HTR-8/SVneo (cell line): ENCODE data around the gene A3GALT2.
"Not testable (repeated sequence)": the region's sequence is repeated elsewhere in the genome, so short reads cannot be mapped to it uniquely, and the experiment has no call there.

Experiments used
- DNase-seq: peaks from one replicate; pipeline ENCODE4 v3.0.0; 2011; ENCODE audit warnings: low spot score, mixed read lengths; ENCODE audit not compliant: insufficient read length
- FAIRE-seq: peaks from 2 replicates; lab custom pipeline; 2011; peaks lifted over from hg19 to GRCh38; lab: Jason Lieb, UNC

The A3GALT2 gene

GRCh38 chr1:33297911-33298622 is 22.8 kb downstream of the A3GALT2 start:
- no peak for FAIRE-seq

GRCh38 chr1:33296824-33297223 is 24.1 kb downstream of the A3GALT2 start:
- FAIRE-seq: no peak
- no peak for DNase-seq

More at GRCh38 chr1:33297911-33298622, 22.8 kb downstream of the A3GALT2 start:
- DNase-seq: no peak

- FAIRE-seq (no peak), DNase-seq (no peak)
Observed at GRCh38 chr1:33296082-33296458, 24.8 kb downstream of the A3GALT2 start.

- DNase-seq (peak; percentile 83), FAIRE-seq (peak; percentile 88)
Observed at GRCh38 chr1:33295450-33296081, 25.3 kb downstream of the A3GALT2 start.

GRCh38 chr1:33295023-33295422 is 25.9 kb downstream of the A3GALT2 start:
- FAIRE-seq: no peak
- no peak for DNase-seq

GRCh38 chr1:33294071-33295010 is 26.6 kb downstream of the A3GALT2 start:
- FAIRE-seq (no peak), DNase-seq (no peak)

- no peak for DNase-seq
- no peak for FAIRE-seq
Observed at GRCh38 chr1:33292726-33293340, 28.1 kb downstream of the A3GALT2 start.

- DNase-seq, FAIRE-seq: not testable (repeated sequence)
Observed at GRCh38 chr1:33290615-33291014, 30.3 kb downstream of the A3GALT2 start.

GRCh38 chr1:33289858-33290154 is 31.1 kb downstream of the A3GALT2 start:
- no peak for FAIRE-seq
- DNase-seq: no peak

- FAIRE-seq (no peak), DNase-seq (no peak)
Observed at GRCh38 chr1:33288976-33289857, 31.7 kb downstream of the A3GALT2 start.

- DNase-seq: no peak
- FAIRE-seq: no peak
Observed at GRCh38 chr1:33287317-33287716, 33.6 kb downstream of the A3GALT2 start.

GRCh38 chr1:33286451-33287185 is 34.3 kb downstream of the A3GALT2 start:
- FAIRE-seq: no peak
- no peak for DNase-seq

GRCh38 chr1:33284049-33284448 is 36.8 kb downstream of the A3GALT2 start:
- DNase-seq: no peak
- FAIRE-seq: no peak

- no peak for DNase-seq
- no peak for FAIRE-seq
Observed at GRCh38 chr1:33282791-33283190, 38.1 kb downstream of the A3GALT2 start.

- DNase-seq (no peak), FAIRE-seq (no peak)
Observed at GRCh38 chr1:33281554-33282303, 39.2 kb downstream of the A3GALT2 start.

- no peak for FAIRE-seq
Observed at GRCh38 chr1:33280091-33280661, 40.7 kb downstream of the A3GALT2 start.

GRCh38 chr1:33277488-33278084 is 43.3 kb downstream of the A3GALT2 start:
- DNase-seq: no peak
- FAIRE-seq: no peak

More at GRCh38 chr1:33280091-33280661, 40.7 kb downstream of the A3GALT2 start:
- no peak for DNase-seq
